ENCODE measurements around the gene TRIM24. TPM values are rescaled to one million over a fixed set of nuclear protein-coding genes. Genes with fewer than 3 reads are reported as not detected.
"Not testable (repeated sequence)": the region's sequence is repeated elsewhere in the genome, so short reads cannot be mapped to it uniquely, and the experiment has no call there.

TRIM24 gene
- total RNA-seq (2014; rRNA removed; shearing (Covaris generic)) = 6.4 and 7.5 TPM in 2 replicates
- 3.4 and 3.8 TPM in 2 replicates for polyA plus RNA-seq (2016; fragmentation: Nextera tagmentation; extraction: Ambion mirVana)

DNA sequence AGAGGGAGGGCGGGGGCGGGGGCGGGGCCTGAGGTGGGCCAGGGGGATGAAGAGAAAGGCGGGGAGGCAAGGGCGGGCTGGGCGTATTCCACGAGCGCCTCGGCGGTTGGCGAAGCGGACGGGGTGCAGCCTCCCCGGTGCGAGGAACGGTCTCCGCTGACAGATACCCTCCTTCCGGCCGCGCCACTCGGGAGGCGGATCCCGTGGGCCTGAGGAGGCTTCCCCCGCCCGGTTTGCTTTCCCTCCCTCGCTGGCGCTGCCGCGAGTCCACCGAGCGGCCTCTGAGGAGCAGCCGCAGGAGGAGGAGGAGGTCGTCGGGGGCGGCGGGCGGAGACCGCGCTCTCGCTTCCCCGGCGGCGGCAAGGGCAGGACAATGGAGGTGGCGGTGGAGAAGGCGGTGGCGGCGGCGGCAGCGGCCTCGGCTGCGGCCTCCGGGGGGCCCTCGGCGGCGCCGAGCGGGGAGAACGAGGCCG lies at the start of gene TRIM24:
TSS of gene TRIM24 (plus strand) at position 84 of the 473 bp plus-strand sequence. CDS start at position 374, 290 bp downstream.
- Histone ChIP-seq H2AFZ (peak within 1 kb of the TSS; percentile 90), H3K36me3 (ENCODE audit: low read depth) (no peaks in the 10 kb centered on the region), H3K9ac (peak within 1 kb of the TSS; percentile 81), H3K79me2 (ENCODE audit: insufficient read depth) (peaks cover 38% of the 10 kb centered on the region), H3K4me2 (ENCODE audit: unreplicated experiment) (peak within 1 kb of the TSS; percentile 95), H3K9me3 (ENCODE audit: low read depth) (no peaks in the 10 kb centered on the region), H3K4me1 (ENCODE audit: insufficient read depth) (peaks cover 6% of the 10 kb centered on the region; the same call in 1 of the 2 replicates), H3K27me3 (replicated peaks; ENCODE audit: insufficient read depth) (no peaks in the 10 kb centered on the region), H3K4me3 (peak within 1 kb of the TSS; percentile 83), H3F3A (ENCODE audit: insufficient read depth) (peaks cover 5% of the 10 kb centered on the region), H4K20me1 (ENCODE audit: insufficient read depth) (no peaks in the 10 kb centered on the region), H3K9me2 (ENCODE audit: insufficient read depth) (no peaks in the 10 kb centered on the region), H3K27ac (peak within 1 kb of the TSS; percentile 67)
- in situ Hi-C loops (cut with MboI) = no loop called here
- WGBS, 2 experiments (ENCODE audit: low coverage in 1 of 2, low lambda C conversion rate in 2 of 2, missing lambda C conversion rate in 2 of 2) = 0 to 1% methylated on average over 2 to 55 of the region's 59 CpGs
- no peak for TF ChIP-seq EZH2phosphoT487 (IDR thresholded peaks at IDR 0.05; ENCODE audit: insufficient read depth, low read depth)
- no peak for TF ChIP-seq EZH2 (IDR thresholded peaks at IDR 0.05; ENCODE audit: insufficient read depth, poor library complexity, severe bottlenecking)
- no peak for DNase-seq

DNA sequence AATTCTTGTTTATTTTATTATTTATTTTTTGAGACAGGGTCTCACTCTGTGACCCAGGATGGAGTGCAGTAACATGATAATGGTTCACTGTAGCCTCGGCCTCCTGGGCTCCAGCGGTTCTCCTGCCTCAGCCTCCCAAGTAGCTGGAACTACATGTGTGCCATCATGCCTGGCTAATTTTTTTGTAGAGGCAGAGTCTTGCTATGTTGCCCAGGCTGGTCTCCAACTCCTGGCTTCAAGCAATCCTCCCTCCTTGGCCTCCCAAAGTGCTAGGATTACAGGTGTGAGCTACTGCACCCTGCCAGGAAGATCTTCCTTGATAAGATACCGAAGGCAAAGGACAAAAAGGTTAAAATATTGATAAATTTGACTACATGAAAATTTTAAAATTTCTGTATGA lies 48.0 kb upstream of the TRIM24 start:
- H3K9ac ChIP-seq; H3F3A ChIP-seq (ENCODE audit: insufficient read depth); H3K36me3 ChIP-seq (ENCODE audit: low read depth); H3K9me3 ChIP-seq (ENCODE audit: low read depth); H4K20me1 ChIP-seq (ENCODE audit: insufficient read depth); H3K9me2 ChIP-seq (ENCODE audit: insufficient read depth); in situ Hi-C loops (cut with MboI); H3K4me3 ChIP-seq; H3K4me1 ChIP-seq (ENCODE audit: insufficient read depth); H2AFZ ChIP-seq; H3K4me2 ChIP-seq (ENCODE audit: unreplicated experiment); H3K79me2 ChIP-seq (ENCODE audit: insufficient read depth); H3K27ac ChIP-seq; DNase-seq; H3K27me3 ChIP-seq (replicated peaks; ENCODE audit: insufficient read depth): not testable (repeated sequence)
- WGBS, 2 experiments (ENCODE audit: low coverage in 1 of 2, low lambda C conversion rate in 2 of 2, missing lambda C conversion rate in 2 of 2) = 21 to 29% methylated on average over 3 of the region's 3 CpGs

DNA sequence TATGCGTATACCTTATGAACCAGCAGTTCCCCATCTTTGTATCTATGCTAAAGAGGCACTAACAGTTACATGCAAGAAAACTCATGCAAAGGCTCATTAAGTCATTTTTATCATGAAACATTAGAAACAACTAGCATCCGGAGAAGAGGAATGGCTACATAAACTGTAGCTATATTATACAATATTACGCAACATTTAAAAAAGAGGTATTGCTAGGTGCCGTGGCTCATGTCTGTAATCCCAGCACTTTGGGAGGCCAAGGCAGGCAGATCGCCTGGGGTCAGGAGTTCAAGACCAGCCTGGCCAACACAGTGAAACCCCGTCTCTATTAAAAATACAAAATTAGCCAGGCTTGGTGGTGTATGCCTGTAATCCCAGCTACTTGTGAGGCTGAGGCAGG lies 47.1 kb upstream of the TRIM24 start:
- H3K4me2 ChIP-seq (ENCODE audit: unreplicated experiment); H3K4me1 ChIP-seq (ENCODE audit: insufficient read depth); H3K9me3 ChIP-seq (ENCODE audit: low read depth); H3K27me3 ChIP-seq (replicated peaks; ENCODE audit: insufficient read depth); DNase-seq; H4K20me1 ChIP-seq (ENCODE audit: insufficient read depth); H3K79me2 ChIP-seq (ENCODE audit: insufficient read depth); H3K36me3 ChIP-seq (ENCODE audit: low read depth); H3K9ac ChIP-seq; H3F3A ChIP-seq (ENCODE audit: insufficient read depth); H2AFZ ChIP-seq; H3K4me3 ChIP-seq; H3K9me2 ChIP-seq (ENCODE audit: insufficient read depth); in situ Hi-C loops (cut with MboI); H3K27ac ChIP-seq: not testable (repeated sequence)
- WGBS, 2 experiments (ENCODE audit: low coverage in 1 of 2, low lambda C conversion rate in 2 of 2, missing lambda C conversion rate in 2 of 2) = 42 to 43% methylated on average over 6 of the region's 6 CpGs

GRCh38 chr7:138417078-138417700 lies 42.9 kb upstream of the TRIM24 start:
- 34 to 36% methylated on average over 3 of the region's 3 CpGs for WGBS, 2 experiments (ENCODE audit: low coverage in 1 of 2, low lambda C conversion rate in 2 of 2, missing lambda C conversion rate in 2 of 2)

GRCh38 chr7:138417764-138418163 lies 42.3 kb upstream of the TRIM24 start:
- no peaks in the 10 kb centered on the region for H3K9me2 ChIP-seq (ENCODE audit: insufficient read depth)
- no peak overlapping the region for H2AFZ ChIP-seq
- H3K4me3 ChIP-seq = no peak overlapping the region
- H3K27ac ChIP-seq = no peak overlapping the region
- no peaks in the 10 kb centered on the region for H3K79me2 ChIP-seq (ENCODE audit: insufficient read depth)
- H4K20me1 ChIP-seq (ENCODE audit: insufficient read depth) = no peaks in the 10 kb centered on the region
- no peak for TF ChIP-seq EZH2 (IDR thresholded peaks at IDR 0.05; ENCODE audit: insufficient read depth, poor library complexity, severe bottlenecking)
- TF ChIP-seq EZH2phosphoT487 (IDR thresholded peaks at IDR 0.05; ENCODE audit: insufficient read depth, low read depth) = no peak
- H3K27me3 ChIP-seq (replicated peaks; ENCODE audit: insufficient read depth) = no peaks in the 10 kb centered on the region
- no peaks in the 10 kb centered on the region for H3K36me3 ChIP-seq (ENCODE audit: low read depth)
- H3F3A ChIP-seq (ENCODE audit: insufficient read depth) = no peaks in the 10 kb centered on the region
- 27 to 28% methylated on average over 1 of the region's 1 CpG for WGBS, 2 experiments (ENCODE audit: low coverage in 1 of 2, low lambda C conversion rate in 2 of 2, missing lambda C conversion rate in 2 of 2)
- no peak overlapping the region for H3K4me2 ChIP-seq (ENCODE audit: unreplicated experiment)
- in situ Hi-C loops (cut with MboI) = no loop called here
- no peak for DNase-seq
- no peaks in the 10 kb centered on the region for H3K9me3 ChIP-seq (ENCODE audit: low read depth)
- no peaks in the 10 kb centered on the region for H3K4me1 ChIP-seq (ENCODE audit: insufficient read depth)
- no peak overlapping the region for H3K9ac ChIP-seq

More at GRCh38 chr7:138417078-138417700, 42.9 kb upstream of the TRIM24 start:
- no peak overlapping the region for H3K9ac ChIP-seq
- H3K79me2 ChIP-seq (ENCODE audit: insufficient read depth) = no peaks in the 10 kb centered on the region
- no peak for DNase-seq
- no peaks in the 10 kb centered on the region for H4K20me1 ChIP-seq (ENCODE audit: insufficient read depth)
- no peak overlapping the region for H3K4me2 ChIP-seq (ENCODE audit: unreplicated experiment)
- no peaks in the 10 kb centered on the region for H3F3A ChIP-seq (ENCODE audit: insufficient read depth)
- H3K4me1 ChIP-seq (ENCODE audit: insufficient read depth) = no peaks in the 10 kb centered on the region
- H3K27ac ChIP-seq = no peak overlapping the region
- in situ Hi-C loops (cut with MboI) = no loop called here
- H3K36me3 ChIP-seq (ENCODE audit: low read depth) = no peaks in the 10 kb centered on the region
- H3K9me3 ChIP-seq (ENCODE audit: low read depth) = no peaks in the 10 kb centered on the region
- H3K27me3 ChIP-seq (replicated peaks; ENCODE audit: insufficient read depth) = no peaks in the 10 kb centered on the region
- no peak overlapping the region for H3K4me3 ChIP-seq
- no peak overlapping the region for H2AFZ ChIP-seq
- TF ChIP-seq EZH2phosphoT487 (IDR thresholded peaks at IDR 0.05; ENCODE audit: insufficient read depth, low read depth) (no peak), EZH2 (IDR thresholded peaks at IDR 0.05; ENCODE audit: insufficient read depth, poor library complexity, severe bottlenecking) (no peak)
- no peaks in the 10 kb centered on the region for H3K9me2 ChIP-seq (ENCODE audit: insufficient read depth)

- 0 to 9% methylated on average over 1 of the region's 1 CpG for WGBS, 2 experiments (ENCODE audit: low coverage in 1 of 2, low lambda C conversion rate in 2 of 2, missing lambda C conversion rate in 2 of 2)
- H3K4me1 ChIP-seq (ENCODE audit: insufficient read depth); H3F3A ChIP-seq (ENCODE audit: insufficient read depth); in situ Hi-C loops (cut with MboI); H3K27me3 ChIP-seq (replicated peaks; ENCODE audit: insufficient read depth); H2AFZ ChIP-seq; H3K9ac ChIP-seq; H3K9me3 ChIP-seq (ENCODE audit: low read depth); H3K27ac ChIP-seq; H4K20me1 ChIP-seq (ENCODE audit: insufficient read depth); H3K36me3 ChIP-seq (ENCODE audit: low read depth); DNase-seq; H3K4me3 ChIP-seq; H3K79me2 ChIP-seq (ENCODE audit: insufficient read depth); H3K9me2 ChIP-seq (ENCODE audit: insufficient read depth); H3K4me2 ChIP-seq (ENCODE audit: unreplicated experiment): not testable (repeated sequence)
Observed at GRCh38 chr7:138418403-138418802, 41.7 kb upstream of the TRIM24 start.

Measured in GM23248 (cell line).